H1 (cell line): ENCODE data around the gene G2E3. TPM values are rescaled to one million over a fixed set of nuclear protein-coding genes. Genes with fewer than 3 reads are reported as not detected.

Source experiments
- ATF3 ChIP-seq: IDR thresholded peaks from 2 replicates; pipeline ENCODE4 v1.6.1; 2011; ENCODE audit warnings: low read depth, mild to moderate bottlenecking, low read length; ENCODE audit not compliant: insufficient read depth
- CHD7 ChIP-seq: fragments of 300-600 bp; sonication (generic); IDR thresholded peaks from 2 replicates; pipeline ENCODE4 v1.7.1; 2012; ENCODE audit warnings: low read length, moderate library complexity, mild to moderate bottlenecking, inconsistent platforms; ENCODE audit not compliant: insufficient replicate concordance
- HDAC2 ChIP-seq, 2 experiments: fragments of 300-600 bp in 1 of 2; sonication (generic) in 1 of 2; IDR thresholded peaks; 2 replicates each; pipeline ENCODE4 v1.6.1; 2011 to 2012; ENCODE audit warnings: low read depth in 2 of 2, low read length in 2 of 2, mild to moderate bottlenecking in 2 of 2, moderate library complexity in 2 of 2, borderline replicate concordance in 1 of 2, inconsistent platforms in 1 of 2
- RBBP5 ChIP-seq: IDR thresholded peaks from 2 replicates; pipeline ENCODE4 v1.7.1; 2012; ENCODE audit warnings: low read depth, mild to moderate bottlenecking, inconsistent platforms, low read length, moderate library complexity, borderline replicate concordance
- RFX5 ChIP-seq: IDR thresholded peaks from 2 replicates; pipeline ENCODE4 v1.6.1; 2011; ENCODE audit warnings: low read depth, low read length, improper control_type of control experiment, borderline replicate concordance
- SAP30 ChIP-seq: fragments of 300-600 bp; sonication (generic); IDR thresholded peaks from 2 replicates; pipeline ENCODE4 v1.7.1; 2012; ENCODE audit warnings: low read length, moderate library complexity, mild to moderate bottlenecking, inconsistent platforms; ENCODE audit not compliant: insufficient read depth, insufficient replicate concordance
- SIRT6 ChIP-seq: IDR thresholded peaks from one replicate; pipeline ENCODE4 v1.7.1; 2012; ENCODE audit warnings: low read length, inconsistent platforms
- TAF1 ChIP-seq: IDR thresholded peaks from 2 replicates; pipeline ENCODE4 v1.6.1; 2011; ENCODE audit warnings: mild to moderate bottlenecking, low read depth, low read length
- TBP ChIP-seq: IDR thresholded peaks from 2 replicates; pipeline ENCODE4 v1.6.1; 2011; ENCODE audit warnings: low read depth, low read length, improper control_type of control experiment
- TEAD4 ChIP-seq: IDR thresholded peaks from 2 replicates; pipeline ENCODE4 v1.6.1; 2012; ENCODE audit warnings: low read depth, low read length, inconsistent platforms, mixed read lengths
- polyA plus RNA-seq, 7 experiments: library from polyadenylated mRNA; depleted of rRNA in 3 of 7; stranded (reverse) in 5 of 7; unstranded in 2 of 7; fragments of >200 nt in 5 of 7; fragments of 200-250 nt in 2 of 7; gene quantifications; 1 replicate in 5 of 7; 2 replicates in 1 of 7; 4 replicates in 1 of 7; pipeline versions ENCODE4 v1.2.1 to v1.2.3, GENCODE V29; 2011 to 2013; ENCODE audit warnings: missing spikeins in 2 of 7, mixed read lengths in 2 of 7
- total RNA-seq: library from RNA; stranded (reverse); fragmentation: NEBNext Ultra II Directional; extraction: Animal tissue kit (Norgen Biotek cat#: 25700); gene quantifications from 2 replicates; pipeline ENCODE4 v1.2.1, GENCODE V29; 2021

The G2E3 gene
- total and polyA plus RNA-seq, 2 of the 8 experiments (the other 6 are each of a cell fraction or from before 2014, with no cell fraction given) = 9.2 to 72.0 TPM

- no peak for TF ChIP-seq CHD7
- TF ChIP-seq RBBP5 = no peak
- no peak for TF ChIP-seq SAP30
- no peak for TF ChIP-seq TBP
- no peak for TF ChIP-seq TAF1
- no peak for TF ChIP-seq HDAC2 (IDR thresholded peaks at IDR 0.05; ENCODE audit: borderline replicate concordance in 1 of 2, low read depth in 2 of 2, low read length in 2 of 2)
- no peak for TF ChIP-seq SIRT6
- TF ChIP-seq TEAD4 = no peak
- TF ChIP-seq ATF3 = no peak
- no peak for TF ChIP-seq RFX5
Measured at GRCh38 chr14:30584058-30584630, 25.2 kb downstream of the G2E3 start (continued).
